K562 (cell line): Measurements from ENCODE around the gene BTBD18. TPM values are rescaled to one million over a fixed set of nuclear protein-coding genes. Genes with fewer than 3 reads are reported as not detected.

ENCODE experiments used
- CSDE1 ChIP-seq, 2 experiments: fragments of 450-650 bp; IDR thresholded peaks; 2 replicates each; pipeline ENCODE4 v1.6.1; 2016; ENCODE audit warnings: mild to moderate bottlenecking in 1 of 2
- GTF2E2 ChIP-seq: fragments of 200-800 bp; sonication (Bioruptor generic); IDR thresholded peaks from 2 replicates; pipeline ENCODE4 v1.6.1; 2016; ENCODE audit warnings: missing genetic modification characterization, missing compliant biosample characterization
- HDAC8 ChIP-seq: fragments of 450-650 bp; IDR thresholded peaks from 2 replicates; pipeline ENCODE4 v1.6.1; 2016; ENCODE audit warnings: mild to moderate bottlenecking, missing genetic modification characterization, moderate library complexity, missing compliant biosample characterization
- HNRNPLL ChIP-seq: fragments of 200-400 bp; formaldehyde crosslinking; IDR thresholded peaks from 2 replicates; pipeline ENCODE4 v1.6.1; 2017; ENCODE audit warnings: low read length, low read depth, mild to moderate bottlenecking; ENCODE audit not compliant: poor library complexity, severe bottlenecking
- KDM4B ChIP-seq, 2 experiments: fragments of 450-650 bp in 1 of 2; sonication (generic) in 1 of 2; IDR thresholded peaks; 2 replicates each; pipeline ENCODE4 v1.6.1; 2016 to 2017; ENCODE audit warnings: borderline replicate concordance in 2 of 2, antibody characterized with exemption in 1 of 2, low read depth in 1 of 2, mild to moderate bottlenecking in 1 of 2
- KLF13 ChIP-seq: fragments of 450-650 bp; IDR thresholded peaks from 2 replicates; pipeline ENCODE4 v1.6.1; 2016; ENCODE audit warnings: missing genetic modification characterization, low read depth, mild to moderate bottlenecking, missing compliant biosample characterization, moderate library complexity, borderline replicate concordance
- MAFG ChIP-seq: fragments of 450-650 bp; conservative IDR thresholded peaks from 2 replicates; pipeline ENCODE4 v1.6.1; 2016; ENCODE audit warnings: missing genetic modification characterization, missing compliant biosample characterization
- MBD2 ChIP-seq: sonication (generic); IDR thresholded peaks from 2 replicates; pipeline ENCODE4 v1.6.1; 2016; ENCODE audit warnings: low read depth, borderline replicate concordance
- MXI1 ChIP-seq: IDR thresholded peaks from 2 replicates; pipeline ENCODE4 v1.6.1; 2011; ENCODE audit warnings: low read depth, mild to moderate bottlenecking, improper control_type of control experiment, low read length
- PBX2 ChIP-seq, 2 experiments: IDR thresholded peaks in 1 of 2; conservative IDR thresholded peaks in 1 of 2; 2 replicates each; pipeline ENCODE4 v1.6.1; 2016; ENCODE audit warnings: low read depth in 2 of 2, mild to moderate bottlenecking in 1 of 2, missing compliant biosample characterization in 1 of 2, missing genetic modification characterization in 1 of 2, moderate library complexity in 1 of 2
- PHB ChIP-seq: fragments of 250-450 bp; sonication (Bioruptor Pico); IDR thresholded peaks from 2 replicates; pipeline ENCODE4 v1.5.0; 2021
- PHF8 ChIP-seq: fragments of 200-600 bp; sonication (generic); IDR thresholded peaks from 2 replicates; pipeline ENCODE4 v1.6.1; 2012; ENCODE audit warnings: mixed run types, mild to moderate bottlenecking, inconsistent platforms, low read length, moderate library complexity, borderline replicate concordance
- POLR2B ChIP-seq: fragments of 450-650 bp; IDR thresholded peaks from 2 replicates; pipeline ENCODE4 v1.6.1; 2018; ENCODE audit warnings: low read depth; ENCODE audit not compliant: partially characterized antibody
- POLR2G ChIP-seq: fragments of 200-400 bp; formaldehyde crosslinking; IDR thresholded peaks from 2 replicates; pipeline ENCODE4 v1.6.1; 2017; ENCODE audit warnings: low read depth, mild to moderate bottlenecking, antibody characterized with exemption, low read length, moderate library complexity
- RBM17 ChIP-seq: fragments of 200-400 bp; formaldehyde crosslinking; IDR thresholded peaks from 2 replicates; pipeline ENCODE4 v1.6.1; 2017; ENCODE audit warnings: low read depth, mild to moderate bottlenecking, low read length, borderline replicate concordance
- RFX1 ChIP-seq: fragments of 450-650 bp; IDR thresholded peaks from 2 replicates; pipeline ENCODE4 v1.6.1; 2016; ENCODE audit warnings: mild to moderate bottlenecking, moderate library complexity
- SIN3B ChIP-seq: fragments of 450-650 bp; IDR thresholded peaks from 2 replicates; pipeline ENCODE4 v1.6.1; 2017; ENCODE audit warnings: low read depth, mild to moderate bottlenecking, moderate library complexity
- ZEB2 ChIP-seq: fragments of 450-650 bp; IDR thresholded peaks from 2 replicates; pipeline ENCODE4 v1.6.1; 2016
- ZFX ChIP-seq: sonication (generic); formaldehyde crosslinking; IDR thresholded peaks from 2 replicates; pipeline ENCODE4 v1.8.0; 2022; ENCODE audit warnings: mild to moderate bottlenecking, missing genetic modification reagents, moderate library complexity
- polyA plus RNA-seq, 8 experiments: library from polyadenylated mRNA; depleted of rRNA in 4 of 8; stranded (reverse) in 5 of 8; unstranded in 3 of 8; fragments of >200 nt; fragmentation: Nextera tagmentation in 2 of 8; fragmentation: Illumina TruSeq in 1 of 8; extraction: Ambion mirVana in 2 of 8; extraction: Trizol in 1 of 8; gene quantifications; 2 replicates each; pipeline versions ENCODE4 v1.2.1 to v1.2.3, GENCODE V29; 2011 to 2014; ENCODE audit warnings: inconsistent platforms in 1 of 8, missing spikeins in 1 of 8
- total RNA-seq, 7 experiments: library from RNA; depleted of rRNA in 6 of 7; stranded (reverse); fragments of >200 nt in 6 of 7; fragmentation: Illumina TruSeq in 2 of 7; extraction: Trizol in 2 of 7; gene quantifications; 2 replicates each; pipeline versions ENCODE4 v1.2.1 to v1.2.3, GENCODE V29; 2011 to 2021; ENCODE audit warnings: low replicate concordance in 1 of 7
- TF ChIP-seq, protein P1 (sequence below), 3 experiments: fragments of 200-800 bp in 1 of 3; sonication (Bioruptor generic) in 1 of 3; sonication (generic) in 1 of 3; formaldehyde crosslinking in 1 of 3; IDR thresholded peaks; 2 replicates each; pipeline versions ENCODE4 v1.6.1 to v1.8.0; 2016 to 2022; ENCODE audit warnings: mild to moderate bottlenecking in 2 of 3, missing compliant biosample characterization in 2 of 3, missing genetic modification characterization in 2 of 3, missing genetic modification reagents in 1 of 3
- TF ChIP-seq, protein P2 (sequence below): fragments of 450-650 bp; IDR thresholded peaks from 2 replicates; pipeline ENCODE4 v1.6.1; 2016; ENCODE audit warnings: low read depth, mild to moderate bottlenecking, moderate library complexity

BTBD18 gene
- total and polyA plus RNA-seq, 9 of the 15 experiments (the other 6 are each of a cell fraction or from before 2014, with no cell fraction given): 0.06 TPM; not detected in 8

- TF ChIP-seq, protein P1, sequence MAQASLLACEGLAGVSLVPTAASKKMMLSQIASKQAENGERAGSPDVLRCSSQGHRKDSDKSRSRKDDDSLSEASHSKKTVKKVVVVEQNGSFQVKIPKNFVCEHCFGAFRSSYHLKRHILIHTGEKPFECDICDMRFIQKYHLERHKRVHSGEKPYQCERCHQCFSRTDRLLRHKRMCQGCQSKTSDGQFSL (CRISPR knock-in tag; IDR thresholded peaks at IDR 0.05): peak; percentile 90
- TF ChIP-seq, protein P1 (tag; IDR thresholded peaks at IDR 0.05): peak in 1 of 2 experiments; percentile 75; a peak in 1 of 4 replicates
- TF ChIP-seq RFX1 (peak; percentile 97), CSDE1 (IDR thresholded peaks at IDR 0.05) (peak in 1 of 2 experiments; percentile 72; a peak in 2 of 4 replicates), MXI1 (0 out of 2 replicates have a peak, but pooled peaks have one; percentile 31), MBD2 (no peak), POLR2B (peak; percentile 24), KDM4B (IDR thresholded peaks at IDR 0.05; ENCODE audit: borderline replicate concordance in 2 of 2, low read depth in 1 of 2) (peak in 1 of 2 experiments; percentile 60; a peak in 2 of 4 replicates), ZFX (CRISPR knock-in tag) (no peak), HDAC8 (tag) (no peak), POLR2G (peak; percentile 75), PBX2 (CRISPR knock-in tag; IDR thresholded peaks at IDR 0.05; ENCODE audit: low read depth) (peak; percentile 44; the same call in 1 of the 2 replicates), PBX2 (tag; conservative IDR thresholded peaks at IDR 0.05; ENCODE audit: low read depth) (no peak), KLF13 (tag) (0 out of 2 replicates have a peak, but pooled peaks have one; percentile 25), PHF8 (peak; percentile 61; the same call in 1 of the 2 replicates), GTF2E2 (tag) (no peak), PHB (CRISPR knock-in tag) (0 out of 2 replicates have a peak, but pooled peaks have one; percentile 9), SIN3B (peak; percentile 60), ZEB2 (peak; percentile 82), HNRNPLL (peak; percentile 62), RBM17 (no peak), MAFG (tag) (no peak)
- TF ChIP-seq, protein P2, sequence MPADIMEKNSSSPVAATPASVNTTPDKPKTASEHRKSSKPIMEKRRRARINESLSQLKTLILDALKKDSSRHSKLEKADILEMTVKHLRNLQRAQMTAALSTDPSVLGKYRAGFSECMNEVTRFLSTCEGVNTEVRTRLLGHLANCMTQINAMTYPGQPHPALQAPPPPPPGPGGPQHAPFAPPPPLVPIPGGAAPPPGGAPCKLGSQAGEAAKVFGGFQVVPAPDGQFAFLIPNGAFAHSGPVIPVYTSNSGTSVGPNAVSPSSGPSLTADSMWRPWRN: no peak
These were observed 40.0 kb downstream of the BTBD18 start, which contains the start of gene MED19 (continued) for GRCh38 chr11:57711414-57712255.
